HuH-7 (cell line): ENCODE data around the gene FURIN.
"Not testable (repeated sequence)": the region's sequence is repeated elsewhere in the genome, so short reads cannot be mapped to it uniquely, and the experiment has no call there.

ENCODE experiments used
- DNase-seq: peaks from one replicate; pipeline ENCODE4 v3.0.0; 2011; ENCODE audit warnings: low spot score

FURIN gene

GRCh38 chr15:90902840-90903732 lies 34.7 kb downstream of the FURIN start, which contains the start of gene MAN2A2:
Gene MAN2A2, plus strand, starts transcription at chr15:90903302. Its CDS starts 906 bp downstream, at chr15:90904208.
- DNase-seq: peak; percentile 79

- peak; percentile 96 for DNase-seq
Observed at GRCh38 chr15:90903733-90904536, 35.5 kb downstream of the FURIN start.

- DNase-seq: no peak
Observed at GRCh38 chr15:90904746-90905145, 36.4 kb downstream of the FURIN start.

GRCh38 chr15:90905306-90906180 lies 37.2 kb downstream of the FURIN start:
- DNase-seq: no peak

GRCh38 chr15:90906181-90906849 lies 37.9 kb downstream of the FURIN start:
- no peak for DNase-seq

GRCh38 chr15:90907051-90907660 lies 38.8 kb downstream of the FURIN start:
- DNase-seq: no peak

- DNase-seq: no peak
Observed at GRCh38 chr15:90907838-90908507, 39.6 kb downstream of the FURIN start.

- DNase-seq: not testable (repeated sequence)
Observed at GRCh38 chr15:90909449-90909848, 41.1 kb downstream of the FURIN start.

- DNase-seq: no peak
Observed at GRCh38 chr15:90909976-90910375, 41.6 kb downstream of the FURIN start.

GRCh38 chr15:90910441-90911301 lies 42.3 kb downstream of the FURIN start:
- DNase-seq: no peak

GRCh38 chr15:90911302-90911623 lies 42.9 kb downstream of the FURIN start:
- DNase-seq: no peak

GRCh38 chr15:90911906-90912769 lies 43.8 kb downstream of the FURIN start:
- no peak for DNase-seq

GRCh38 chr15:90912770-90913075 lies 44.3 kb downstream of the FURIN start:
- no peak for DNase-seq

GRCh38 chr15:90913398-90913944 lies 45.1 kb downstream of the FURIN start:
- DNase-seq: no peak

- no peak for DNase-seq
Observed at GRCh38 chr15:90914305-90915080, 46.1 kb downstream of the FURIN start.

- no peak for DNase-seq
Observed at GRCh38 chr15:90915216-90915807, 46.9 kb downstream of the FURIN start.

GRCh38 chr15:90915808-90916440 lies 47.5 kb downstream of the FURIN start:
- no peak for DNase-seq
